PFSK-1 (cell line): Measurements from ENCODE around the gene RNF121.

ENCODE experiments used
- FOXP2 ChIP-seq: optimal IDR thresholded peaks from 2 replicates; pipeline ENCODE3; 2011; ENCODE audit warnings: borderline replicate concordance, control low read depth, inconsistent platforms; ENCODE audit not compliant: insufficient read depth; ENCODE audit errors: extremely low read length, extremely low read depth
- POLR2AphosphoS5 ChIP-seq: IDR thresholded peaks from 2 replicates; pipeline ENCODE4 v1.6.1; 2012; ENCODE audit warnings: low read depth, mild to moderate bottlenecking, control low read depth, low read length, moderate library complexity
- REST ChIP-seq, 2 experiments: IDR thresholded peaks; 2 replicates each; pipeline versions ENCODE4 v1.6.1 to v1.8.0; 2011 to 2012; ENCODE audit warnings: low read depth in 2 of 2, low read length in 2 of 2, control low read depth in 1 of 2, inconsistent platforms in 1 of 2, mild to moderate bottlenecking in 1 of 2, moderate library complexity in 1 of 2; ENCODE audit not compliant: insufficient read depth in 1 of 2
- SIN3A ChIP-seq: IDR thresholded peaks from 2 replicates; pipeline ENCODE4 v1.6.1; 2012; ENCODE audit warnings: mild to moderate bottlenecking, low read length, moderate library complexity, borderline replicate concordance; ENCODE audit not compliant: insufficient read depth
- TAF1 ChIP-seq: IDR thresholded peaks from 2 replicates; pipeline ENCODE4 v1.6.1; 2012; ENCODE audit warnings: low read length, control low read depth, borderline replicate concordance; ENCODE audit not compliant: insufficient read depth

RNF121 gene

GRCh38 chr11:71977090-71977489 lies 48.2 kb downstream of the RNF121 start:
- TF ChIP-seq TAF1 (no peak), REST (IDR thresholded peaks at IDR 0.05; ENCODE audit: insufficient read depth in 1 of 2, low read depth in 2 of 2, low read length in 2 of 2) (no peak), SIN3A (no peak), POLR2AphosphoS5 (no peak), FOXP2 (no peak)

GRCh38 chr11:71977743-71978418 lies 49.0 kb downstream of the RNF121 start:
- no peak for TF ChIP-seq TAF1
- TF ChIP-seq SIN3A, result no peak
- TF ChIP-seq REST (IDR thresholded peaks at IDR 0.05; ENCODE audit: insufficient read depth in 1 of 2, low read depth in 2 of 2, low read length in 2 of 2), result no peak
- no peak for TF ChIP-seq POLR2AphosphoS5
- no peak for TF ChIP-seq FOXP2

- TF ChIP-seq TAF1, result no peak
- no peak for TF ChIP-seq SIN3A
- TF ChIP-seq POLR2AphosphoS5, result no peak
- TF ChIP-seq FOXP2, result no peak
- no peak for TF ChIP-seq REST (IDR thresholded peaks at IDR 0.05; ENCODE audit: insufficient read depth in 1 of 2, low read depth in 2 of 2, low read length in 2 of 2)
These were observed 50.2 kb downstream of the RNF121 start for GRCh38 chr11:71979094-71979493.

- TF ChIP-seq REST (IDR thresholded peaks at IDR 0.05; ENCODE audit: insufficient read depth in 1 of 2, low read depth in 2 of 2, low read length in 2 of 2), result no peak
- TF ChIP-seq POLR2AphosphoS5, result no peak
- no peak for TF ChIP-seq SIN3A
- TF ChIP-seq TAF1, result no peak
- no peak for TF ChIP-seq FOXP2
These were observed 50.8 kb downstream of the RNF121 start for GRCh38 chr11:71979602-71980001.

GRCh38 chr11:71986131-71986530 lies 57.3 kb downstream of the RNF121 start:
- TF ChIP-seq SIN3A, result no peak
- no peak for TF ChIP-seq FOXP2
- TF ChIP-seq TAF1, result no peak
- no peak for TF ChIP-seq REST (IDR thresholded peaks at IDR 0.05; ENCODE audit: insufficient read depth in 1 of 2, low read depth in 2 of 2, low read length in 2 of 2)
- TF ChIP-seq POLR2AphosphoS5, result no peak
